HG02759 (cell line): Measurements from ENCODE around the gene TGFBR1.

Source experiments
- ATAC-seq: cut with Tn5 transposase; IDR thresholded peaks from one replicate; pipeline ENCODE4 v1.9.1; 2021; ENCODE audit warnings: mild to moderate bottlenecking, moderate library complexity; ENCODE audit not compliant: unreplicated experiment

Gene TGFBR1

DNA sequence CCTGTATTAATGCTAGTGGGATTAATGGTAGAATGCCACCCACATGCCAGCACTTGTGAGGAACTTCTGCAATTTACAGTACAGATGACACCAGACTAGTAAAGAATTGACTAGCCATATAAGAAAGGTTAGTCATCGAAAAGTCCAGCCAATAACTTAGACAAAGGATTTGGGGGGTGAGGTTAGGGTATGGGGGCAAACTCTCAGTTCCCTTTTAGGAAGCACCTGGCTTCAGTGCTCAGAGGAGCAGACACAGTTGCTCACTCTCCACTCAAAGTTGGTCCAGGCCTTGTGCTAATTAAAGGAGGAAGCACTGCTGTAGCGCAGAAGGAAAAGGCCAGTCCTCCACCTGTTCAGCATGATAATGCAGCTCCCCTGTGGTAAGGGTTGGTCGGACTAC is 25.2 kb downstream of the TGFBR1 start:
- ATAC-seq = peak; percentile 79

DNA sequence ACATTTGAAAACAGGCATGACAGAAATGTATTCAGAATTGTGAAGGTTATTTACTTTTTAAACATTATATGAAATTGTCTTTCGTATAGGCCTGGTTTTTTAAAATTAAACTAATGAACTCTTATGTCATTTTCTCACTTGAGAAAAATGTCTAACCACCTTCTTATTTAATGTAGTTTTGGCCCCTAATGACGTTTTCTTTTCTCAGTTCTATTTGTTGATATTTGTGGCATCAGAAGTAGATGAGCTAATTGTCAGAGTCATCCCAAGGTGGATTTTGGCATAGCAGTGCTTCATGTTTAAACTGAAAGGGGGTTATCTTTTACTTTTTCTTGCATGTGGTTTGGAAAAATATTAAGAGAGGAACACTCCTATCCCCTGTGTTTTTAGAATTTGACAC is 28.2 kb downstream of the TGFBR1 start:
- no peak for ATAC-seq

DNA sequence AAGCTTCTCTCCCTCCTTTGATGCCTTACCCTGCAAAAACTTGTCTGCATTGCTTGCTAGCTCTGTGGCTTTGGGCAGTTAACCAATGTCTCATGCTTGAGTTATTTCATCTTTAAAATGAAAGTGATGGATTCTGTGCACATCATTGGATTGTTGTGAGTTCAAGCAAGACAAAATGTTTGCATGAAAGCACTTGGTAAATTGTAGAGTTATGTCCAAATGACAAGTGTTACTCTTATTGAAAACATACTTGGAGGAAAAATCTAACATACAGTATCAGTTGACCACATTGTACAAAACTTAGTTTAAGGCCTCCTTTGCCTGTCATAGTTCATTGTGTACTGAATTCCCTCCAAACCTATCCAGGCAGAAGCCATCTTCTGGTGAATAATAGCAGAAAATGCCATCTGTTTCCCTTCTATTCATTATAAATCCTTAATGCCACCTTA is 30.0 kb downstream of the TGFBR1 start:
- peak; percentile 31 for ATAC-seq

DNA sequence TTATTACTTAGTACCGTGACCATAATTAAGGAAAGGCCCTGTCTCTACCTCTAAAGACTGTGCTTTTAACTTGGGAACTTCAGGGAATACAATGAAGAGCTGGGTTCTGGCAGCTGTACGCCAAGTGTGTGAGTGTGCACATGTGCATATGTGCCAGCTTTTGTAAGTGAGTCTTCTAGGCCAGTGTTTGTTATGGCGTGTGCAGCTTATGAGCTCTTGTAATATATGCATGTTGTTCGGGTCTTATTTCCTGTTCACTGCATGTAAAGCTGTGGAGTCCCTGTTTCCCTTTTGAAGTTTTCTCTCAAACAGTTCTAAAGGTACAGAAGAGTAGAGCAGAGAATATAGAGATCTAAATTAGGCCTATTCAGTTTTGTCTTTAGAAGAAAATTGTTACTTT is 30.5 kb downstream of the TGFBR1 start:
- ATAC-seq = peak; percentile 56

DNA sequence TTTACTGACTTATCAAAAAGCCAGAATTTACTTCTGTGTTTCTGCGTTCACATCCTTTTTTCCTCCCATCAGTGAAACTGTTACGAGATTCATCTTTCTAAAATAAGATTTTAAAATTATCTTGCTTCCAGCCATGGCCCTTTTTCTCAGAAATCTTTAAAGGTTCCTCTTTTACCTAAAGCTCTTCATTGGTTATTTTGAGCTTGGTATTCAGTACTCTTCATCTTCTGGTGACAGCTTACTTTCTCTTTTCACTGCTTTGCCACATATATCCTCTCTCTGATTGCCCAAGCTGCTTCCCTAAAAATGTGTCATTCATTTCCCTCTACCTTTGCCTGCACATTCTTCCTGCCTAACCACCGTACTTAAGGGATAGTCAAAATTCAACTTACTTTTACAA is 32.3 kb downstream of the TGFBR1 start:
- ATAC-seq = no peak

DNA sequence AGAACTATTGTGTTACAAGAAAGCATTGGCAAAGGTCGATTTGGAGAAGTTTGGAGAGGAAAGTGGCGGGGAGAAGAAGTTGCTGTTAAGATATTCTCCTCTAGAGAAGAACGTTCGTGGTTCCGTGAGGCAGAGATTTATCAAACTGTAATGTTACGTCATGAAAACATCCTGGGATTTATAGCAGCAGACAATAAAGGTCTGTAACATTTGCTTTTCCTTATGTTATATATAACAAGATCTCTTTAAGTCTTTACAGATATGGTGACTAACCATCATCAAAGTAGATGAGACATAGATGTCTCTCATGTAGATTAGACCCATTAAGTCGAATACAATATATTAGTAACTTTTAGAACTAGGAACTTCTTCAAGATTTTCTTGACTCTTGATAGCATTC is 33.0 kb downstream of the TGFBR1 start:
- no peak for ATAC-seq

DNA sequence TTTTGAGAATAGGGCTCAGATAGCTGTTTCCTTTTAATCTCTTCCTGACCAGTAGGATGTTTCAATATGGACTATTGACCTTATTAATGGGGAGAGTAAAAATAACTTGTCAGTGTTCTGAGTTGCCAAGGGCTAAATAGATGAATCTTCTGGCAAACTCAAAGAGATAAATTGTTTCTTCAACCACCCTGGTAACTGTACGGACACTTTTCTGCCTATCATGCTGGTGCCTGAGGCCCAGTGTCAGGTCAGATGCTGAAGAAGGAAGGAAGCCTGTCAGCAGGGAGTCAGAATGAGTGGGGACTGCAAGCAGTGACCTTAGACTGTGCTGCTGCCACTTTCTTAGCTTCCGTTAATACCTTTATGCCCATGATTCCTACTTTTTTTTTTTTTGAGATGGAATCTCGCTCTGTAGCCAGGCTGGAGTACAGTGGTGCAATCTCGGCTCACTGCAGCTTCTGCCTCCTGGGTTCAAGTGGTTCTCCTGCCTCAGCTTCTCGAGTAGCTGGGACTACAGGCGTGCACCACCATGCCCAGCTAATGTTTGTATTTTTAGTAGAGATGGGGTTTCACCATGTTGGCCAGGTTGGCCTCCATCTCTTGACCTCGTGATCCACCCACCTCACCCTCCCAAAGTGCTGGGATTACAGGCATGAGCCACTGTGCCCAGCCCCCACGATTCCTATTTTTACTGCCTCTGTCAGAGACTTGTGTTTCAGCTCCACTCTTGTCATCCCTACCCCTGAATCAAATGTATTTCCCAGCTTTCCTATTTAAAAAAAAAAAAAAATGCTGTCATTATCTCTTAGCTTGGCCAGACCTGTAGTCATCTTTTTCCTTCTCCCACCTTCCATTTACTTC is 33.7 kb downstream of the TGFBR1 start:
- ATAC-seq = no peak

DNA sequence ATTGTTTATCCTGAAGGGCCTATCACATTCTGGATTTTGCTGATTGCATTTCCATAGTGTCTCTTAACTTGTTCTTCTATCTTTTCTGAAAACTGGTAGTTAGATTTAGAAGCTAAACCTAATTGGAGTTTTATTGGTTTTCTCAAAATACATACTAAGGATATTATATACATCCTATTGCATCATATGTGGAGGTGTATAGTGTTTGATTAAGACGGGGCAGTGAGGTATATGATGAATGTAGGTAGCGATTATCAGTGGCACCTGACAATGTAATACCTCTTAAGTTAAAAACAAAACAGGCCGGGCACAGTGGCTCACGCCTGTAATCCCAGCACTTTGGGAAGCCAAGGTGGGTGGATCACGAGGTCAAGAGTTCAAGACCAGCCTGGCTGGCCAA is 35.0 kb downstream of the TGFBR1 start:
- ATAC-seq = no peak

DNA sequence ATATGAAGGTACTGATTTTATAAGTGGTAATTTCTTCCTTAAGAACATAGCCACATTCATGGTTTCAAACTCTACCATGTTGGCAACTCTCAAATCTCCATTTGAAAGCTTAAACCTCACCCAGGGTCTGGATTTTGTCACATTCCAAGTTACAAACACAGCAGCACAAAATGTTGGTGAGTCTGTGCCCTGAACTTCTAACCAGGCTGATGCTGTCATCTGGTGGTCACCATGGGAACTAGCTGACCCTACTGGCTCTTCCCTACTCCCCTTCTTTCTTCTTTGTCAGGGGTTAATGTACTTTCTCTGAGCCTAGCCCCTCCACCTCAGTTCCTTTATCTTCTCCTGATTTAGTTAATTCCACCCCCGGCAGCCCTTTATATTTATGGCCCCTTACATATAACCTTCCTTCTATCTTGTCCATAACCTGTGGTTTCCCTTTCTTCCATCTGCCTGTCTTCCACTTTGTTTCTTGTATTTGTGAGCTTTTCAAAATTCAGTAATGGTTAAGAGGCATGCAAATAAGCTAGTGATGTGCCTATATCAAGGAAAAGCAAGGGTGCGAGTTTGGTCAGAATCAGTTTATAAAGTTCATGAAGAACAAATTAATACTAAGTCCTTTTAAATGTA is 35.9 kb downstream of the TGFBR1 start:
- ATAC-seq = peak; percentile 79

DNA sequence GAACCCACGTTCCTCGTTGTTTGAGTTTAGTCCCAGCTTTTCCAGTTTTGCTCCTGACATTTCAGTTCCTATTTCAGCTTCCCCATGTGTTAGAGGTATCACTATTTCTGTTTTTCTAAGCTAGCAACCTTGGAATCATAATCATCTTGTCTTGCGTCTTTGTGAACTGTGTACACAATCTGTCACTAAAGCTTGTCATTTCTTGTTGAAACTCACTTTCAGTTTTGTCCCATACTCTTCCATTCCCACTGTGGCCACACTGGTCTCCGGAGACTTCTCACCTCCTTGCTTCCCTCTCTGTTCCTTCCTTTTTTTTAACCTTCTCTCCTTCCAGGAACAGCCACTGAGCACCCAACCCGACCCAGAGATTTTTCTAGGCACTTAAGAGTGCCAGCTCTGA is 36.9 kb downstream of the TGFBR1 start:
- no peak for ATAC-seq

DNA sequence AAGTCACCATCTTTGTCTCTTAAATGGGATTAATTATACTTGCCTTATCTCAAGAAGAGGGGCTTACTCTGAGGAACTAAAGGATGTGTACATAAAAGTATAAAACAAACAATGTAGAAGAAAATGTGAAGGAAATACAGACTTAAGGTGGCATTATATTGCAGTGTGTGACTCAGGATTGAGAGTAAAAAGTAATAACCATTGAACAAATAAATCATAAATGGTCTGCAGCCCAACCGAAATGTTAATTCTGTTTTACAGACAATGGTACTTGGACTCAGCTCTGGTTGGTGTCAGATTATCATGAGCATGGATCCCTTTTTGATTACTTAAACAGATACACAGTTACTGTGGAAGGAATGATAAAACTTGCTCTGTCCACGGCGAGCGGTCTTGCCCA is 37.4 kb downstream of the TGFBR1 start:
- ATAC-seq = no peak

DNA sequence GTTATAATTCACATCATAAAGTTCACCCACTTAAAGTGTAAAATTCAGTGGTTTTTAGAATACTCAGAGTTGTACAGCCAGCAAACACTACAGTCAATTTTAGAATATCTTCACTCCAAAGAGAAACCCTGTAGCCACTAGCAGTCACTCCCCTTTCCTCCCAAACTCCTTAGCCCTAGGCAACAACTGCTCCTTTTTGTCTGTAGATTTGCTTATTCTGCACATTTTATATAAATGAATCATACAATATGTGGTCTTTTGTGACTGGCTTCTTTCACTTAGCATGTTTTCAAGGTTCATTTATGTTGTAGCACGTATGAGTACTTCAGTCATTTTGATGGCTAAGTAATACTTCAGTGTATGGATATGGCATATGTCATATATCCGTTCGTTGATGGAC is 38.7 kb downstream of the TGFBR1 start:
- ATAC-seq = no peak

DNA sequence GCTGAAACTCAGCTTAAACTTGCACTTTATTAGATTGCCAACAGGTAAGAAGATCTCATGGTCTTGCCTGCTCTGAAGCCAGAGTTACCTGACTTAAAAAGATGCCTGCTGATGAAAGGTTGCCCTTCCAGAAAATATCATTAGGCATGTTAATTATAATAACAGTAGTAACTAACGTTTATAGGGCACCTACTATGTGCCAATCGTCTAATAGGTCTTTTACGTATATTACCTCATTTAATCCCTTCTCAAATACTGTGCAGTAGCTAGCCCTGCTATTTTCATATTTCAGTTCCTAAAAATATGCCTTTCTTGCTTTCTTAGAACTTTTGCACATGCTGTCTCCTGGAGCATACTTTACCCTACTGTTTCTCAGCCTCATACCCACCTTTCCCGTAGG is 40.1 kb downstream of the TGFBR1 start:
- no peak for ATAC-seq

DNA sequence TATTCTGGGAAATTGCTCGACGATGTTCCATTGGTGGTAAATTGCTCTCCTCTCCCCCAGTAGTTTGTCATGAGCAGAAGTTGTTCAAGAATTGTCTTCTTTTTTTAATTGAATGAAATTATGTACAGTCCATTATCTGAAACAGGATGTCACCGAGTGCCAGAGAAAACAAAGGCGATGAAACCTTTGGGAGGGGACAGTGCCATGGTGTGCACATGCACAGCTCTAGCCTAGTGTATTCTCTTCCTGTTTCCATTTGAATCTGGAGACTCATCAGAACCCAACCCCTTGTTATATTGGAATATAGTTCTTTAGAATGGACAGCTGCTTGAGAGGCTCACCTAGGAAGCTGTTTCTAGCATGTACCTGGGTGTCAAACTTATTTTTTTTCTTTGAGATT is 41.7 kb downstream of the TGFBR1 start:
- no peak for ATAC-seq

DNA sequence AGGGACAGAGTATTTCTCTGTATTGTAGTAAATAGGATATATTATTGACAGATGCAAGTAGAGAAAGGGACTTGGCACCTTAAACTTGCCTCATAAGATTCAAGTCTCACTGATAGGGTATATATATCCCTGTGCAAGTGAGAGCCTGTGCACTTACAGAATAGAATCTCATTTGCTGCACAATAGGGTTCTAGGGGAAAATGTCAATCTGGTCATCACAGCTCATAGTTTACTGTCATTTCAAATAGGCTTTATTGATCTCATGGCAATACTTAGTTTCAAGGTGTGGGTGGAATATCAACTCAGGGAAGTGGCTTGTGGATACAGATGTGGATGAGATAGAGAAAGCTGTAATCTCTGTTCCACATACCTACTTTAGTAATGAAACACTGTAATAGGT is 42.3 kb downstream of the TGFBR1 start:
- no peak for ATAC-seq

DNA sequence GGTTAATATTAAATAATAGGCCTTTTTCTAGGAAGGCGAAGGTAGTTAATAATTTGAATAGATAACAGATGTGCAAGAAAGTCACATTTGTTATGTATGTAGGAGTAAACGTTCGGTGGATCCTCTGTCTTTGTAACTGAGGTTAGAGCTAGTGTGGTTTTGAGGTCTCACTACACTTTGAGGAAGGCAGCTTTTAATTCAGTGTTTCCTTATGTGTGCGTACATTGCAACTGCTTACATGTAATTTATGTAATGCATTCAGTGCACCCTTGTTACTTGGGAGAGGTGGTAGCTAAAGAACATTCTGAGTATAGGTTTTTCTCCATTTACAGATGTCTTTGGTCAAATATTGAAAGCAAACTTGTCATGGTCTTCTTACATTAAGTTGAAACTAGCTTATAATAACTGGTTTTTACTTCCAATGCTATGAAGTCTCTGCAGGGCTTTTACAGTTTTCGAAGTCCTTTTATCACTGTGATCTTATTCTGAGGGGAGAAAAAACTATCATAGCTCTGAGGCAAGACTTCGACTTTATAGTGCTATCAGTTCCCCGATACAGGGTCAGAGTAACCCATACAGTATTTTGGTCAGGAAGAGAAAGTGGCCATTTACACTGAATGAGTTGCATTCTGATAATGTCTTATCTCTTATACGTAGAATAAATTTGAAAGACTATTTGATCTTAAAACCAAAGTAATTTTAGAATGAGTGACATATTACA is 45.7 kb downstream of the TGFBR1 start:
- no peak for ATAC-seq

DNA sequence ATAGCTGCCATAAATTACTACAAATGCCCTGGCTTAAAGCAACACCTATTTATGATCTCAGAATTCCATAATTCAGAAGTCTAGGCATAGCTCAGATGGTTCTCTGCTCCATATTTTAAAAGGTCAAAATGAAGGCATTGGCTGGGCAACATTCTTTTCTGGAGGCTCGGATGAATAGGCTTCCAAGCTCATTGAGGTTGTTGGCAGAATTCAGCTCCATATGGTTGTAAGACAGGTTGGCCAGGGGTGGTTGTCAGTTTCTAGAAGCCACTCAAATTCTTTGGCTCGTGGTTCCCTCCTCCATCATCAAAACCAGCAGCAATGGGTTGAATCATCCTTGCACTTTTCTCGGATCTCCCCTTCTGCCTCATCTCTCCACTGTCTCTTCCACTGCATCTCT is 49.4 kb downstream of the TGFBR1 start:
- ATAC-seq = no peak

DNA sequence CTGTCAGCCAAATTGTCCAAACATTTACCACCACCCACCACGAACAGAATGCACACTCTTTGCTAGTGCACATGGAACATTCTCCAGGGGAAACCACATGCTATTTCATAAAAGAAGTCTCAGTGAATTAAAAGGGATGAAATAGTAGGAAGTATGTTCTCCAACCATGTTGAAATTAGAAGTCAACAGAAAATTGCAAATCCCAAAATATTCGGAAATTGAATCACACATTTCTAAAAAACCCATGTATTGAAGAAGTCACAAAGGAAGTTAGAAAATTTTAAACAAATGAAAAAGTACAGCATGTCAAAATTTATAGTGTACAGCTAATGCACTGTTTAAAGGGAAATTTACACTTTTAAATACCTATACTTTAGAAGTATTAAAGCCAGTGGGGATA is 50.8 kb downstream of the TGFBR1 start:
- ATAC-seq = no peak

DNA sequence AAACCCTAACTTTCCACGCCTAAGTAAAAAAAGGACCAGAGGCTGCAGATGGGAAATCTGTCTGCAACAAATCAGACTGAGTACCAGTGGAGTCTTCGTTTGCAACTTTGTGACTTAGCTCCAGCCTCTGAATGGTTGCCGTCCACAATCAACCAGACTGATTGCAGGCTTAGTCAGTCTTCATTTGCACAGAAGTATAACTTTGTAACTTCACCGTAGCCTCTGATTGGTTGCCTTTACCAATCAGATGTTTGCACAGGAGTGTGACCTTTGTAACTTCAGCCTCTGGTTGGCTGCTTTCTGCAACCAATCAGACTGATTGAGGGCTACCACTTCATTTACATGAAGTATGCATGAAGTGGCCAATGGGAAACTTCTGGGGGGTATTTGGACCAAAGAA is 53.7 kb downstream of the TGFBR1 start:
- ATAC-seq = no peak

DNA sequence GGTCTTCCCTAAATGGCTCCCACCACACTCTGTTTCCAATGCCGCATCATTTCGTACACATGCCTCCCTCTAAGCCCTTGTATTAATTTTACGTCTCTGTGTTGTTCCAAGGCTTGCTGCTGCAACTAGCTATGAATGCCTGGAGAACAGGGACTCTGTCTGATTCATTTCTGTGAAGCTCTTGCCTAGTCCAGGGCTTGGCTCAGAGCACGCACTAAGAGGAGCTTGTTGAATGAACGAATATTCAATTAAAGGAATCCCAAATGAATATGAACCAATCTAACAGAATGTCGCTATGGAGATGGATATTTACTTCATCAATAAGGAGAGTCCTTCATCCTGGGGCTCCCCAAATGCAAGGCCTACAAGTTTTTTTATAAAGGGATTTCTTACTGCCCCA is 55.3 kb downstream of the TGFBR1 start:
- ATAC-seq = no peak

DNA sequence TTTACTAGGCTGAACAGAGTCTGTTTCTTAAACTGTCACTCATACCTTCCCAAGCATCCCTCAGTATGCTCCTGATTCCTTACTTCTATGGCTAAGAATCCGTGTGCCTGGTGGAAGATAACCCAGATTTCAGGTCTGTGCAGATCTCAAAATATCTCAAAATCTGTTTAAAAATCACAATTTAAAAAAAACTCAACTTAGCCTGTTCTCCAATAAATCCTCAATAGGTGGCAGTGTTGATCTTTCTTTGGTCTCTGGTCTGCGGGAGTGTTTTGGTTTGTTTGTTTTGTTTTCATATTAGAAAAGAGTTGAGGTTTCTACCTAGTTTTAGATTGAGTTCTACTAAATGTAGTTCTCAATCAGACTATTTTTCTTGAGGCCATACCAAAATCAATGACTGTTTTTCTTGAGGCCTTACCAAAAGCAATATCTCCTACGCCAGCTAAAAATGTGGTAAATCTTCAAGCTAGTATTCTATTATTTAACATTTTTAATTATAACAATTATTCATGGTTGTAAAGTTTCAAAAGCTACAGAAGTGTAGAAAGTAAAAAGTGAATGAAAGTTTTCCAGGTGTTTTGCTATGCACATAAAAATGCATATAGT is 57.9 kb downstream of the TGFBR1 start:
- no peak for ATAC-seq

DNA sequence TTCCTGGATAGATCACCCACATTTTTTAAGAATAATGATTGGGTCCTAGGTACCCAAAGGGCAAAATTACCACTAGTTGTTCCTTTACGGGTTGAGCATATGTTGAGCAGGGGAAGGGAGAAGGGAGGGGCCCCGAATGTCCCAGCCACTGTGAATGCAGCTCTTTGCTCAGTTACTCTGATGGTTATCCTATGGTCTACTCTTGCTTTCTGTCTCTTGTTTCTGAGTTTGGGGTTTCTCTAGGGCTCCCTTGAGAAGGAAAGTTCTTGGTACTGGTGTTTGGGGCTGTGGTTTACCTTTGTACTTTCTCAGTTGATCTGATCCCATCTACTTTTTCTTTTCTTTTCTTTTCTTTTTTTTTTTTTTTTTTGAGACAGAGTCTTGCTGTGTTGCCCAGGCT is 61.2 kb downstream of the TGFBR1 start:
- ATAC-seq = no peak
